WTC11 (cell line): ENCODE data around the gene KDM4C.

Experiments
- CREB1 ChIP-seq: sonication (generic); formaldehyde crosslinking; IDR thresholded peaks from 2 replicates; pipeline ENCODE4 v1.8.0; 2023; ENCODE audit warnings: mild to moderate bottlenecking, missing genetic modification reagents
- ESRRA ChIP-seq: sonication (generic); formaldehyde crosslinking; IDR thresholded peaks from 2 replicates; pipeline ENCODE4 v1.8.1; 2022; ENCODE audit warnings: mild to moderate bottlenecking, missing genetic modification reagents, borderline replicate concordance
- JUN ChIP-seq: sonication (generic); formaldehyde crosslinking; IDR thresholded peaks from 2 replicates; pipeline ENCODE4 v1.8.0; 2023; ENCODE audit warnings: mild to moderate bottlenecking, missing genetic modification reagents
- SMAD3 ChIP-seq: sonication (generic); formaldehyde crosslinking; IDR thresholded peaks from 2 replicates; pipeline ENCODE4 v1.8.0; 2022; ENCODE audit warnings: missing genetic modification reagents, mild to moderate bottlenecking, borderline replicate concordance
- TF ChIP-seq, protein P1 (sequence below): fragments of 200-600 bp; IDR thresholded peaks from 2 replicates; pipeline ENCODE4 v1.8.0; 2022; ENCODE audit warnings: antibody characterized with exemption
- TF ChIP-seq, protein P2 (sequence below): sonication (generic); formaldehyde crosslinking; IDR thresholded peaks from 2 replicates; pipeline ENCODE4 v1.8.1; 2023; ENCODE audit warnings: mild to moderate bottlenecking, missing genetic modification reagents, moderate library complexity

DNA sequence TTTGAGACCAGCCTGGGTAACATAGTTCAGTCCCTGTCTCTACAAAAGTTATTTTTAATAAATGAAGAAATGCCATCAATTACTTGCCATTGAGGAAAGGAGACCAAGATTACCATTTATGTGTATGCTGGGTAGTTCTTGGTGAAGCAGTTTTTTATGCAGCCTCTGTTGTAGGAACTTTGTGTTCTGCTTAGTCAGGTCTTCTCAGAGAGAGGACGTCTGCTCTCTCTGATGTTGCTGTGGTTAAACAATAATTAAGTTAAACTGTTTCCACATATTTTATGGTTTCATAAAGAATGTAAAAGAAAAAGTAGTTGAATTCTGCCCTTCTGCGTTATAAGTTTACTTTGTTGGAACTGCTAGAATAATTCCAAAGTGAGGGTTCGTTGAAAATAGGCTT, 210.5 kb downstream of the KDM4C start:
- TF ChIP-seq, protein P1, sequence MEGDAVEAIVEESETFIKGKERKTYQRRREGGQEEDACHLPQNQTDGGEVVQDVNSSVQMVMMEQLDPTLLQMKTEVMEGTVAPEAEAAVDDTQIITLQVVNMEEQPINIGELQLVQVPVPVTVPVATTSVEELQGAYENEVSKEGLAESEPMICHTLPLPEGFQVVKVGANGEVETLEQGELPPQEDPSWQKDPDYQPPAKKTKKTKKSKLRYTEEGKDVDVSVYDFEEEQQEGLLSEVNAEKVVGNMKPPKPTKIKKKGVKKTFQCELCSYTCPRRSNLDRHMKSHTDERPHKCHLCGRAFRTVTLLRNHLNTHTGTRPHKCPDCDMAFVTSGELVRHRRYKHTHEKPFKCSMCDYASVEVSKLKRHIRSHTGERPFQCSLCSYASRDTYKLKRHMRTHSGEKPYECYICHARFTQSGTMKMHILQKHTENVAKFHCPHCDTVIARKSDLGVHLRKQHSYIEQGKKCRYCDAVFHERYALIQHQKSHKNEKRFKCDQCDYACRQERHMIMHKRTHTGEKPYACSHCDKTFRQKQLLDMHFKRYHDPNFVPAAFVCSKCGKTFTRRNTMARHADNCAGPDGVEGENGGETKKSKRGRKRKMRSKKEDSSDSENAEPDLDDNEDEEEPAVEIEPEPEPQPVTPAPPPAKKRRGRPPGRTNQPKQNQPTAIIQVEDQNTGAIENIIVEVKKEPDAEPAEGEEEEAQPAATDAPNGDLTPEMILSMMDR, result no peak
- no peak for TF ChIP-seq JUN (CRISPR knock-in tag)
- TF ChIP-seq ESRRA (CRISPR knock-in tag), result no peak
- TF ChIP-seq, protein P2, sequence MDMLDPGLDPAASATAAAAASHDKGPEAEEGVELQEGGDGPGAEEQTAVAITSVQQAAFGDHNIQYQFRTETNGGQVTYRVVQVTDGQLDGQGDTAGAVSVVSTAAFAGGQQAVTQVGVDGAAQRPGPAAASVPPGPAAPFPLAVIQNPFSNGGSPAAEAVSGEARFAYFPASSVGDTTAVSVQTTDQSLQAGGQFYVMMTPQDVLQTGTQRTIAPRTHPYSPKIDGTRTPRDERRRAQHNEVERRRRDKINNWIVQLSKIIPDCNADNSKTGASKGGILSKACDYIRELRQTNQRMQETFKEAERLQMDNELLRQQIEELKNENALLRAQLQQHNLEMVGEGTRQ (CRISPR knock-in tag), result no peak
- TF ChIP-seq SMAD3 (CRISPR knock-in tag), result no peak
- no peak for TF ChIP-seq CREB1
